HG02884 (cell line): ENCODE data around the gene CPT1A.

Source experiments
- ATAC-seq: cut with Tn5 transposase; IDR thresholded peaks from one replicate; pipeline ENCODE4 v1.9.1; 2021; ENCODE audit warnings: mild to moderate bottlenecking, moderate library complexity; ENCODE audit not compliant: unreplicated experiment

The CPT1A gene

GRCh38 chr11:68804786-68805185 lies 36.9 kb downstream of the CPT1A start:
- no peak for ATAC-seq

- ATAC-seq: no peak
Measured at GRCh38 chr11:68803766-68804165, 38.0 kb downstream of the CPT1A start.

DNA sequence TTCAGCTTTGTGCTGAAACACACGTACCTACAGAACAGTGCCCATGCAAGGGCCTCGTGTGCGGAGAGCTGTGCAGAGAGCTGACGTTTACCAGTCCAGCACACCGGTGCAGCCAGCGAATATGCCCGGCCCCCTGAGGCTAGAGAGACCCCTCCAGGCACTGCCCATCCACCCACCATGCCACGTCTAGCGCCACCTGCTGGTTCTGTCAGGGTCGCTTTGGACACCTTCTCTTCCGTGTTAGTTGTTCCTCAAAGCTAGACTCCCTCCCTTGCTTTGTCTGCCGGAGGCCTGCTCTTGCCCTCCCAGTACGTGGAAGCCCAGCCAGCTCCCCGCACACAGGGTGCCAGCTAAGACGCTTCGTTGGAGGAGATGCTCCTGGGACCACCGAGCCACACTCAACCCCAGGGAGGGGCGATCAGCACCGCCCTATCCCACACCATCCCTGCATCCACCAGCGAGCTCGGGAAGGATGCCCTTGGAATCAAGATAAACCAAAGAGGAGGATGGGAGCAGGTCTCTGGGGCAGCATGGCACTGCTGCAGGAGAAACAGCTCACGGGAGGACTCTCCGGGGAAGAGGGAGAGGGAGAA lies 43.4 kb downstream of the CPT1A start:
- ATAC-seq: no peak

DNA sequence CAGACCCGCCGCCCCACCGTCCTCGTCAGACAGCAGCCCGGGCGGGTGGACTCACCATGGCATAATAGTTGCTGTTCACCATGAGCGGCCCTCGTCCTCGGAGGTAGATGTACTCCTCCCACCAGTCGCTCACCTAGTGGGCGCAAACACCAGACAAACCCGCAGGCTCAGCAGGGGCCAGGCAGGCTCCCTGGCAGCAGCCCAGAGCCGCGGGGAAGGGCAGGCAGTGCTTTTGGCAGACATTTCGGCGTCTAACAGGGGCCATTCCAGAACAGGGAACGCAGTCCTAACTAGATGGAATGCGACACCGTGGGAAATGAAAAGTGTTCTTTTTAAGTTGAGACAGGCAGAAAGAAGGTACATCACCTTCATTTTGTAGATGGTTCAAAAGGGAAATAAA lies 44.9 kb downstream of the CPT1A start:
- ATAC-seq: no peak

GRCh38 chr11:68792400-68792966 lies 49.2 kb downstream of the CPT1A start:
- ATAC-seq: no peak

- ATAC-seq: no peak
Measured at GRCh38 chr11:68784653-68785052, 57.1 kb downstream of the CPT1A start.

DNA sequence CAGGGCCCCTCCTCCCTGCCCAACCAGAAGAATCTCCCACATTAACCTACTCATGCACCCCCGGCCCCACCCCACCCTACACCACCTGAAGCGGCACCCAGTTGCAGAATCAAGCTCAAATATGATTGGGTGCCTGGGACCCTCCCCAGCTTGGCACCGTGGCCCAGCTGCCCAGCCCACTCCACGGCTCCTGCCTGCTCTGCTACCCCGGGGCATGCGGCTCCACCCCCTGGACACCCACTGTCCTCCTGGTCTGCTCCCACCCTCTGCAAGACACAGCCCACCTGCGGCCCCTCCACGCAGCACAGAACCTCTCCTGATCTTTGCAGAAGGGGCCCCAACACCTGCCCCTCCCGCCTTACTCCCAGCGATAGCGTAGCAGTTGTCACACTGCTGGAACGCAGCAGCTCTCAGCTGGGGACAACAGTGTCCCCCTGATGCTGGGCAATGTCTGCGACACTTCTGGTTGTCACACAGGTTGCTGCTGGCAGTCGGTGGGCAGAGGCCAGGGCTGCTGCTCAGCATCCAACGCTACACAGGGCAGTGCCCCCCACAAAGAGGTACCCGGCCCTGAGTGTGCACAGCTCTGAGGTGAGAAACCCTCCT lies 58.4 kb downstream of the CPT1A start:
- no peak for ATAC-seq

DNA sequence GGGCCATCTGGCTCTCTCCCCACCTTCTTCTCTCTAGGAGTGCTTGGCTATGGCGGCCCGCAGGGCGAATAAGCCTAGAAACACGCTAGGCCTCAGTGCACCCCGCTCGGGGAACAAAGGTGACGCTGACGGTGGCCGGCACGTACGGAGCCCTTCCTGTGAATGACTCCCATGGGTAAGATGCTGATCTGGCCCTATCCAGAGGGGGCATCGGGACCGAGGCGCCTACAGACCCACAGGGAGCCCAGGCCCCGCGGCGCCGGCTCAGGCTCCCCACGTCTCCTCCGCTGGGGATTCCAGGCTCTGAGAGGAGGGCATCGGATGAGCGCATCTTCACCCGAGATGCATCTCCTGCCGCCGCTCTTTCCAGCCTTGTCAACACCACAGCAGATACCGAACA lies 59.0 kb downstream of the CPT1A start:
- no peak for ATAC-seq

- no peak for ATAC-seq
Measured at GRCh38 chr11:68780829-68781228, 60.9 kb downstream of the CPT1A start.

- ATAC-seq: no peak
Measured at GRCh38 chr11:68778205-68778604, 63.5 kb downstream of the CPT1A start.

DNA sequence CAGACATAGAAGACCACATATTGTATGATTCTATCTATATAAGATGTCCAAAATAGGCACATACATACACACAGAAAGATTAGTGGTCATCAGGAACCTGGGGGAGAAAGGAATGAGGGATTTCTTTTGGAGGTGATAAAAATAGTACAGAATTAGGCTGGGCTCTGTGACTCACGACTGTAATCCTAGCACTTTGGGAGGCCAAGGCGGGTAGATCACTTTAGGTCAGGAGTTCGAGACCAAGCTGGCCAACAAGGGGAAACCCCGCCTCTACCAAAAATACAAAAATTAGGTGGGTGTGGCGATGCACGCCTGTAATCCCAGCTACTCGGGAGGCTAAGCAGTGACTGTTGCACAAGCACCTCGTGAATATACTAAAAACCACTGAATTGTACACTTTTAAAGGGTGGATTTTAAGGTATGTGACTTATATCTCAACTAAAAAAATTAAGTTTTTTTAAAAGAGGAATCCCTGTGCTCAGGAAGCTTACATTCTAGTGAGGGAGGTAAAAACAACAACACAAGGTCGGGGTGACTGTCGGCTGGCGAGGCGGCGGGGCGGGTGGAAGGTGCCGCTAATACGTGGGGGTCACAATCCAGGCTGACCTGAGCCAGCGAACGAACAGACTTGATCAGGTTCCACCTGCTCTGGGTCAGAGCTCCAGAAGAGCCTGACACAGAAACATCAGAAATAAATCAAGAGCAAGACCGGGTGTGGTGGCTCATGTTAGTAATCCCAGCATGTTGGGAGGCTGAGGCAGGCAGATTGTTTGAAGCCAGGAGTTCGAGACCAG lies 65.1 kb downstream of the CPT1A start:
- no peak for ATAC-seq

GRCh38 chr11:68775951-68776388 lies 65.7 kb downstream of the CPT1A start:
- ATAC-seq: no peak

- ATAC-seq: no peak
Measured at GRCh38 chr11:68774194-68774585, 67.5 kb downstream of the CPT1A start.

DNA sequence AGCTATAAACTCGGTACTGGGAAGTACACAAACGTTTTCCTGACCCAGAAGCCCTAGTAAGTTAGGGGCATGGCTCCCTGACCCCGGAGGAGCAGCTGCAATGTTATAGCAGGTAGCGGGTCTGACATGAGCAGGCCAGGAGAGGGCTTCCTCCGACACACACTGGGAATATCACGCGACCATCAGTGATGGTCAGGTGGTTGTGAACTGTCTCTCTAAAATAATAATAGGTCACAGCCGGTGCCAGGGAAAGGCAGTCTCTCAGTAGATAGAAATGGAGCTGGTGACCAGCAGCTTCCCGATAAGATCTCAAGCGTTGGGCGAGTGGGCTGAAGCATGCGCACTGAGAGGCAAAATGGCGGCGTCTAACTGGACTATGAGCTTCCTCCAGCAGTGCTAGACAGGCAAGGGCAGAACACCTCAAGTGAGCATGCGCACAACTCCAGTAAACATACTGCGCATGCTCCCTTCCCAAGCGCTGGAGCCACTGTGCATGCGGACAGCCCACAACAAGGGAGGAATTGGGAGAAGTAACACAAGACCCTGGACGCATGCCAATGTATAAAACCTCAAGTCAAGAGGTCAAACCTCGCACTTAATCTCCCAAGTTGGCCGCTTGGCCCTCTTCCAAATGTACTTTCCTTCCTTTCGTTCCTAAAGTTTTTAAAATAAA lies 68.1 kb downstream of the CPT1A start:
- ATAC-seq: no peak

GRCh38 chr11:68772936-68773335 lies 68.8 kb downstream of the CPT1A start:
- ATAC-seq: no peak

- no peak for ATAC-seq
Measured at GRCh38 chr11:68770781-68771180, 70.9 kb downstream of the CPT1A start.

DNA sequence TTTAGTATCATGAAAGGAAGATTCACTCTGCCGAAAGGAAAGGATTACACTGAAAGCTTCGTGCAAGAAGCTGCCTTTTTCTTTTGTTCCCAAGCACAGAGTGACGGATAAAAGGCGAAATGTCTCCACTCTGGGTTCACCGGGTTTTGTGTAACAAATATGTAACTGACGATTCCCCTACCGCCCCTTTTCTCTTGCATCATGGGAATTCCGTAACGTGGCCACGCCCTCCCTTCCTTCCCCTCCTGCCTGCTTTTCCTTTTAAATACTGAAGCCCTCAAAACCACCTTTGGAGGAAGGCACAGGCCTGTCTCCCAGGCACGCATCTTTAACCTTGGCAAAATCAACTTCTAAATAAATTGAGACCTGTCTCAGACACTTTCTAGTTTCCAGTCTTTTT lies 74.0 kb downstream of the CPT1A start:
- no peak for ATAC-seq

DNA sequence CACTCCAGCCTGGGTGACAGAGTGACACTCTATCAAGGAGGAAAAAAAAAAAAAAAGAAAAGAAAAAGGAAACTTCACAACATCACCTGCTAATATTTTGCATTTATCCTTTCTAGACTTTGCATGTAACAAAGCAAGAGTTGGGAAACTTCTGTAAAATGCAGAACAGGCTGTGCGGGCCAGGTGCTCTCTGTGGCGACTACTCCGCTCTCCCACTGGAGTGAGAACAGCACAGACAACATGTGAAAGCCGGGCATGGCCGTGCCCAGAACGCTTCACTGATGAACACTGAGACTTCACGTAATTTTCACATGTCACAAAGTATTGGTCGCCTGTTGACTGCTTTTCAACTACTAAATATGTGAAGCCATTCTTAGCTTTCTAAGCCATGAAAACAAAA lies 74.9 kb downstream of the CPT1A start:
- no peak for ATAC-seq

- ATAC-seq: no peak
Measured at GRCh38 chr11:68764746-68765145, 77.0 kb downstream of the CPT1A start.

DNA sequence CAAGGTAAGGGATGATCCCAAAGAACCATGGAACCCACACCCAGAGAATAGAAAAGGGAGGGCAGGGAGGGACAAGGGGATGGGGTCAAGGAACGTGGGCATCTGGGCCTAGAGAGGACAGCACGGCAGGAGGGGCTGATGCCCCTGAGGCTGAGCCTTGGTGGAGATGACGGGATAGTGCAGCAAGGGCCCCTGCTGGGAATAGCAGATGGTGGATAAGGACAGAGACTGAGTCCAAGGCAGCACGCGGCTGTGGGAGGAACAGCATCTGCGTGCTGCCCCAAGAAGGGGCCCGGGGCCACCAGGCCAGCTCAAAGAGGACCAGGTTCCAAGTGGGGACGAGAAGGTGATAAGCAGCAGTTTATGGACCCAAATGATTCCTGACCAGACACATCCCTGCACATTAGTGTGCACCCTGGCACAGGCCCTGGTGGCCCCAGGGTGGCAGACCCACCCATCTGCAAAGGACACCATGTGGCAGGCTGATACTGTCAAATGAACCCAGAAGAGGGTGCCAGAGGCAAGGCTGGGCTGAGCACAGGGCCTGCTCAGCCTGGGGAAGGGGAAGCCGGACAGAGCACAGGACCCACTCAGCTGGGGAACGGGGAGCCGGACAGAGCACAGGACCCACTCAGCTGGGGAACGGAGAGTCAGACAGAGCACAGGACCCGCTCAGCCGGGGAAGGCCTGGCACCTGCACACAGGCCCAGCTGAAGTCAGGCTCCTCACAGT lies 77.6 kb downstream of the CPT1A start:
- no peak for ATAC-seq
